NCI-H2227 (cell line): ENCODE measurements around the gene ZNF37A.
A peak's percentile ranks its signal among the peaks of the same experiment; 100 is the strongest.
"Not testable (repeated sequence)": the region's sequence is repeated elsewhere in the genome, so short reads cannot be mapped to it uniquely, and the experiment has no call there.

Source experiments
- DNase-seq: peaks from one replicate; lab custom pipeline; 2025; ENCODE audit not compliant: unreplicated experiment; lab: John Stamatoyannopoulos, UW

The ZNF37A gene

DNA sequence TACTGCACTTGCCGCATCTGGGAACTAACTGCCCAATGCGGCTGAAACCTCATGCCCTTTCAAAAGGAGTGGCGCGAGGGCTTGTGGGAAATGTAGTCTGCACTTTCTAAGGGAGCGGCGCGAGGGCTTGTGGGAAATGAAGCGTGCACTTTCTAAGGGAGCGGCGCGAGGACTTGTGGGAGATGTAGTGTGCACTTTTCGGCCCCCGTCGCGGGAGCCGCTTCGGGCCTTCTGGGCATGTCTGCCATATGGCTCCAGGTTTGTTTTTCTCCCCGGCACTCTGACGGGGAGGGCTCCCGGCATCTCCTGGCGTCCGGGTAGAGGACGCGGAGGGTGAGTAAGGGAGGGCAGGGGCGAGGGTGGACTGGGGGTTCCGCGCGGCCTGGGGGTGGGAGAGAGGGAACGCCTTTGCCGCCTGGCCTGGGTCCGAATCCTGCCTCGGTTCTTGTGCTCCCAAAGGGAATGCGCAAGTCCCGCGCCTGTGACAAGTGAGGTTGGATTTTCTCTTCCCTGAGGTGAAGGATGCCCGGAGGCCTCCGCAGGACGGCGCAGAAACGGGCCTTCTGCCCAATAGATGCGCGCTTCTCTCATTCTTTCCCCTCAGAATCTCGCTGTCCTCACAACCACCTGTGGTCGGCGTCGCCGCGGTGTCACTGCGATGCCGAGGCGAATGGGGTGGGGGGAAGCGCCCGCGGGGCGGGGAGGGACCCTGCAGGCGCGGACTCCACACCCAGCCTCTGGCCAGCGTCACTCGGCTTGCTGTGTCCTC is at the start of gene ZNF37A:
Gene ZNF37A, plus strand, starts transcription at position 180 of the 769 bp plus-strand sequence. CDS start 2,281 bp downstream, outside the sequence.
- peak; percentile 94 for DNase-seq

DNA sequence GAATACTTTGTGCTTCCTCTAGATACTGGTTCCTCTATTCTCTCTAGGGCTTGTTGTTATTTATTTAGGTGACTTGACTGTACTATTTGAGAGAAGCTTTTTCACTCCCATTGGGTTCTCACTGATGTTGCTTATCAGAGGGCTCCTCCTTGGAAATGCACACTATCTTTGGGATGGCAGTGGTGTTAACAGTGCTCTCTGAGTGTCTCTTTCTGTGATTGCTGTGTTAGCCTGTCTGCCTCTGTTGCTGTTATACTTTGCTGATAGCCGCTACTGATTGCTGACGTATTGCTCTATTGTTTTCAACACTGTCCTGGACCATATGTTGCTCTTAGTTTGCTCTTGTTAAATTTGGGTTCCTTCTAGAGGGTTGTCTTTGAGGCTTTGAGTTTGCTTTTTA is 49.0 kb upstream of the ZNF37A start:
- no peak for DNase-seq

DNA sequence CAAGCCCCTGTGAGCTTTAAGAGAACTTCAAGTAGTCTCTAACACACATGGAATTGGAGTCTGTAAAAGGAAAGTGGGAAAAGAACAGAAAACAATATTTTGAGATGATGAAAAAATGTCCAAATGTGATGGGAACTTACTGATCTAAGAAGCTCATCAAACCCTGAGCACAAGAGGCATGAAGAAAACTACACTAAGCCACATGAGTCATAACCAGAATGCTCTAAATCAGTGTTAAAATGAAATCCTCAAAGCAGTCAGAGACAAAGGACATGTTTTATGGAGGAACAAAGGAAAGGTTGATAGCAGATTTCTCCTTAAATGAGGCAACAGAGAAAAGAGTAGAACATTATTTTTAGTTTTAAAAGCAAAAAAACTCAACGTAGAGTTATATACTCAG is 46.5 kb upstream of the ZNF37A start:
- DNase-seq, result no peak

DNA sequence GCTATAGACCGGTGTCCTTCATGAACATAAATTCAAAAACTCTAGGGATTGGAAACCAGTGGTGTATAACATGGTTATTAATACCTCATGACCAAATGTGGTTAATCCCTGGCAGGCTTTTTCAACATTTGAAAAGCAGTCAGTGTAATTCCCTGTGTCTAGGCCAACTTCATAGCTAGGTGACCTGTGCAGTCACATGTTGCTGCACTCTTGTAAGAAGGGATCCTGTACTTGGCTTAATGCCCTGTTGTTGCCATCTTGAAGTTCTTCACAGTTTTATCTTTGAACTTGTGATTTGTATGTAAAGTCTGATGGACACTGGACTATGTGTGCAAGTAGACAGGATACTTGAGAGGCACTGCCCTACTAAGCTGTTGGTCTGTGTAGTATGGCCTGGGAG is 43.9 kb upstream of the ZNF37A start:
- DNase-seq, result no peak

DNA sequence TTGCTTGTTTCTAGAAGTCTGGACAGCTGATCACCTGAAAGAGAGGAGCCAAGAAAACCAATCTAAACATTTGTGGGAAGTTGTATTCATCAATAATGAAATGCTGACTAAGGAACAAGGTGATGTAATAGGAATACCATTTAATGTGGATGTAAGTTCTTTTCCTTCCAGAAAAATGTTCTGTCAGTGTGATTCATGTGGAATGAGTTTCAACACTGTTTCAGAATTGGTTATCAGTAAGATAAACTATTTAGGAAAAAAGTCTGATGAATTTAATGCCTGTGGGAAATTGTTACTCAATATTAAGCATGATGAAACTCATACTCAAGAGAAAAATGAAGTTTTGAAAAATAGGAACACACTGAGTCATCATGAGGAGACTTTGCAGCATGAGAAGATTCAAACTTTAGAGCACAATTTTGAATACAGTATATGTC is 39.8 kb upstream of the ZNF37A start:
- no peak for DNase-seq

DNA sequence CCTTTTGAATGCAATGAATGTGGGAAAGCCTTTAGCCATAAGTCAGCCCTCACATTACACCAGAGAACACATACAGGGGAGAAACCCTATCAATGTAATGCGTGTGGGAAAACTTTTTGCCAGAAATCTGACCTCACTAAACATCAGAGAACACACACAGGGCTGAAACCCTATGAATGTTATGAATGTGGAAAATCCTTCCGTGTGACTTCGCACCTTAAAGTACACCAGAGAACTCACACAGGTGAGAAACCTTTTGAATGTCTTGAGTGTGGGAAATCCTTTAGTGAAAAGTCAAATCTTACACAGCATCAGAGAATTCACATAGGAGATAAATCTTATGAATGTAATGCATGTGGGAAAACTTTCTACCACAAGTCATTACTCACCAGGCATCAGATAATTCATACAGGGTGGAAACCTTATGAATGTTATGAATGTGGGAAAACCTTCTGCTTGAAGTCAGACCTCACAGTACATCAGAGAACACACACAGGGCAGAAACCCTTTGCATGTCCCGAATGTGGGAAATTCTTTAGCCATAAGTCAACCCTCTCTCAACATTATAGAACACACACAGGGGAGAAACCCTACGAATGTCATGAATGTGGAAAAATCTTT is 38.8 kb upstream of the ZNF37A start:
- DNase-seq, result not testable (repeated sequence)

DNA sequence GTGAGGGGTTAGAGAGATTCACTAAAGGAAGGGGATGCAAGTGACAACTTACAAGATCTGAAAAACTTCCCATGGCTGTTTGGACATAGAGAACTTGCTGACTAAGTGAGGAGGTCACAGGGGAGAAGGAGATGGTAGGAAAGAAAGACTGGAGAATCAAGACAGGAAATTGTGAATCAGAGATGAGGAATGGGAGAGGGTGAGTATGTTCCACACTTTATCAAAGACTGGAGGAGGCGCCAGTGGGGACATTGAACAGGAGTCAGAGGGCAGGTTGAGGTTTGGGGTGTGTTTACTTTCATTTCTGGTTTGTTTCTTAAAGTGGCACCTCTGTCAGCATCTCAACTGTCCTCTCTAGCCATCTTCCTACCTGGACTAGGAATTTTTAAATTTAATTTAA is 24.5 kb upstream of the ZNF37A start:
- DNase-seq, result not testable (repeated sequence)

DNA sequence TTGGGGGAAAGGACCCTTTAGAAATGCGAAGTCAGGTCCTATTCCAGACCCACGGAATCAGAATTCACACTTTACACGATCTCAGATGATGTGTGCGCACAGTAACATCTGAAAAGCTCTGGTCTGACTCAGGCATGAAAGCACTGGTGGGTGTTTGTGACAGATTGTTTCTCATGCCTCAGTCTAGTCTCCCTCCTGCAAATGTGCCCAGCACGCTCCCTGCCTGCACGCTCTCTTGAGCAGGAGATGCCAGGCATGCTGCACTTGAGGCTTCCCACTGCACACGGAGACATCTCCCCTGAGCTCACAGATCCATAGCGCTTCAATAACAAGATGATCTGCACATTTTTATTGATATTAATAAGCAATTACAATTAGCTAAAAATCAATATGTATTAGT is 23.6 kb upstream of the ZNF37A start:
- DNase-seq, result no peak

DNA sequence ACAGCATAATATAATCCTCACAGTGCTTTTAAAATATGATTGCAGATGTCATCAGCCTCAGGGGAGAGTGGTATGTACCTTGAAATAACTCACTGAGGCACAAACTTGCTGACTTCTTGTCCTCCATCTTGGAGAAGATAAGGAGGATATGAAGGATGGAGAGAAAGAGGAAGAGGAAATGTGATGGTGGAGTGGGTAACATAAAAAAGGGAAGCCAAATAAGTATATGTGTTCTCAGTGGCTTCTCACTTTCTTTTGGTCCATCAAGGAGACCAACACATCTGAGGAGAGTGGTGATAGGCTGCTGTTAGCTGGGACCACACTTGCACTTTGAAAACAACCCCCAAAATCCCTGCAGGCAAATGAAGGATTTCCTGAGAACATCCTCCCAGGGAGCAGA is 21.6 kb upstream of the ZNF37A start:
- DNase-seq, result no peak

DNA sequence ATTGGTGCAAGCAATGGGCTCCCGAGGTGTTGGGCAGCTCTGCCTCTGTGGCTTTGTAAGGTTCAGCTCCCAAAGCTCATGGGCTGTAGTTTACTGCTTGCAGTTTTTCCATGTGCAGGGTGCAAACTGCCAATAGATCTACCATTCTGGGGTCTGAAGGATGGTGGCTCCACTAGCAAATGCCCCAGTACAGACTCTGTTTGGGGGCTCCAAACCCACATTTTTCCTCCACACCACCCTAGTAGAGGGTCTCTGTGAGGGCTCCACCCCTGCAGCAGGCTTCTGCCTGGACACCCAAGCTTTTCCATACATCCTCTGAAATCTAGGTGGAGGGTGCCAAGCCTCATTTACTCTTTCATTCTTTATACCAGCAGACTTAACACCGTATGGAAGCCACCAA is 17.4 kb upstream of the ZNF37A start:
- no peak for DNase-seq

DNA sequence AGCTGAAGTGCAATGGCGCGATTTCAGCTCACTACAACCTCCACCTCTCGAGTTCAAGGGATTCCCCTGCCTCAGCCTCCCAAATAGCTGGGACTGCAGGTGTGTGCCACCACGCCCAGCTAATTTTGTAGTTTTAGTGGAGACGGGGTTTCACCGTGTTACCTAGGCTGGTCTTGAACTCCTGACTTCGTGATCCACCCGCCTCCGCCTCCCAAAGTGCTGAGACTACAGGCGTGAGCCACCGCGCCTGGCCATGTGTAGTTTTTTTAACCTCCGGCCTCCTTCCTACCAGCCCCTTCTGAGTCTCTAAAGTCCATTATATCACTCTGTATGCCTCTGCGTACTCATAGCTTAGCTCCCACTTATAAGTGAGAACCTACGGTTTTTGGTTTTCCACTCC is 819 bp upstream of the ZNF37A start:
- DNase-seq, result not testable (repeated sequence)

DNA sequence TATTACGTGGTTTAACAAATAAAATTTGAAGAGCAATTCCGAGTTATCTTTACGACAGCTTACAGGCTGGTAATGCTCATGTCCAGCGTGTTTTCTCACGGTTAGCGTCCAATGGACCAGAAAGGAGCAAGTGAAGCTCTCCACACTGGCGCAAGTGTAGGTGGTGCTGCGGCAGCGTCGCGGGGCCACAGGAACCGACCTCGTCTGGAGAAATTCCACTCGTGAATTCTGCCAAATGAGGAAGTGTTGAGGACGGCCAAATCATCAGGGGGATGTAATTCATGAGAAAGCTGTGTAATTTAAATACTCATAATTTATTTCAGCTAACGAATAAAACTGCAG is 350 bp upstream of the ZNF37A start:
- DNase-seq, result no peak

DNA sequence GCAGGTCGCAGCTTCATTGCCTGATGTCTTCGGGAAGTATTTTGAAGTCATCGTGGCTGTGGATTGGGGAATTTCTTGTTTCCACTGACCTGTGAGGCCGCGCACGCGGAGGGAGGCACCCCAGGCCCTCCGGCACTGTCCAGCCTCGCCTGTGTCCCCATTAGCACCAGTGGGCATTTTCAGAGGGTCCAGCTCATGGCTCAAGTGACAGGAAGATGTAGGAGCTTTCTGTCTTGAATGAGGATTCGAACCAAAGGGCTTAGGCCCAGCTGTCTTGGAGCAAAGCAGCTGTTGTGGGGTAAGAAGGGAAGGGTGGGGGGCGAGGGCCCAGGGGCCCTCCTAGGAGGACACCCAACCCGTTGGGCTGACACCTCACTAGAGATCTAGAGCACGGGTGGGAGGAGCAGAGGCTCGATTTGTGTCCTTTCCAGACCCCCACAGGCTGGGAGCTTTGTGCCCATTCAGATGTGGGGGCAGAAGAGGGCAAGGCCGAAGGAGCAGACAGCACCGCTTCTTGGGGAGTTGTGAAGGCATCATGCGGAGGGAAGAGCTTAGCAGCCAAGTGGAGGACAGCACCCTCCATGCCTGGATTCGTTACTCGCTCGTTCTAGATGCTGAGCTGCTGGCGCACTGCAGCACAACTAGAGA is 914 bp downstream of the ZNF37A start:
- no peak for DNase-seq

DNA sequence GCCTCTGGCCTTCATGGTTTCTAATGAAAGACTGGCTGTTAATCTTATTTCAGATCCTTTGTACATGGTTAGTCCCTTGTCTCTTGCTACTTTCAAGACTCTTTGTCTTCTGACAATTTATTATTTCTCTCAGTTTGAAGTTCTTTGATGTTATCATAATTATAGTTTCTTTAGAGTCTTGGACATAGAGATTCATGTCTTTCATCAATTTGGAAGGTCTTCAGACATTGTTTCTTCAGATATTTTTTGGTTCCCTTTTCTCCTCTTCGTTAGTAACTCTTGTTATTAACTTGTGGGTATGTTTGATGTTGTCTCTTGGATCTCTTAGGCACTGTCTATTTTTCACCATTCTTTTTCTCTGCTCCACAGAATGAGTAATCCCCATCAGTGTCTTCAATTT is 8.7 kb downstream of the ZNF37A start:
- no peak for DNase-seq

DNA sequence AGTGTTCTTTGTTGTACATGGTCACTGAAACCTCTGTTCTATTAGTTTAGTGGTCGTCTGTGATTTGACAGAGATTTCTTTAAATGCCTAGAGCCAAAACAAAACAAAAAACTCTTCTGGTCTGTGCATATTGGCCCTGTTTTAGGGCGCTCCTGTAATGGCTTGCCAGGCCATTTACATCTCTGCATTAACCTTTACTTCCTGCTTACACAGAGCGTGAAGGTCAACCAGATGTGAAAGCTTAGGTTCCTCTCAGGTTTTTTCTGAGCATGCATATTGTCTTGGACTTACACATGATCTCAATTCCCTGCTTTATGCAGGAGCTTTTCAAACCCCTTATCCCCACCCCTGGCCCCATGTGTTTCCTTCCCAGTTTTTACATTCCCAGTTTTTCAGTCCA is 9.6 kb downstream of the ZNF37A start:
- no peak for DNase-seq

DNA sequence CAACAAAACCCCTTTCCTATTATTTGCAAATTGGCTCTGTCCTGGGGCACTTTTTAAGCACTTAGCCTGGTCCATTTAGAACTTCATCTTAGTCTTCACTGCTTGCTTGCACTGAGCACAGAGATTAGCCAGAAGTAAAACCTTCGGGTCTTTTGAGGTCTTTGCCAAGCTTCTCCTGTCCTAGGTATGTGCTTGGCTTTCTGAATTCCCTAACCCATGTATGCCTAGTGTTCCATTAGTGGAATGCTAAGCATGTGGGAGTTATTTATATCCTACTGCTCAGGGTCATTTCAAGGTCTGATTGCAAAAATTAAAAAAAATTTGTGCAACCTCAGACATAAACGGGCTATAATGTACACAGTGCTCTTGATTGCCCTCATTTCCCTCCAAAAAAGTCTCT is 18.0 kb downstream of the ZNF37A start:
- no peak for DNase-seq

DNA sequence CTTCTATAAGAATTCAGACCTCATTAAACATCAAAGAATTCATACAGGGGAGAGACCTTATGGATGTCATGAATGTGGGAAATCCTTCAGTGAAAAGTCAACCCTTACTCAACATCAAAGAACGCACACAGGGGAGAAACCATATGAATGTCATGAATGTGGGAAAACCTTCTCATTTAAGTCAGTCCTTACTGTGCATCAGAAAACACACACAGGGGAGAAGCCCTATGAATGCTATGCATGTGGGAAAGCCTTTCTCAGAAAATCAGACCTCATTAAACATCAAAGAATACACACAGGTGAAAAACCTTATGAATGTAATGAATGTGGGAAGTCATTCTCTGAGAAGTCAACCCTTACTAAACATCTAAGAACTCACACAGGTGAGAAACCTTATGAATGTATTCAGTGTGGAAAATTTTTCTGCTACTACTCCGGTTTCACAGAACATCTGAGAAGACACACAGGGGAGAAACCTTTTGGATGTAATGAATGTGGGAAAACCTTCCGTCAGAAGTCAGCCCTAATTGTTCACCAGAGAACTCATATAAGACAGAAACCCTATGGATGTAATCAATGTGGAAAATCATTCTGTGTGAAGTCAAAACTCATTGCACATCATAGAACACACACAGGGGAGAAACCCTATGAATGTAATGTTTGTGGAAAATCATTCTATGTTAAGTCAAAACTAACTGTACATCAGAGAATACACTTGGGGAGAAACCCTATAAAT is 24.1 kb downstream of the ZNF37A start:
- no peak for DNase-seq

DNA sequence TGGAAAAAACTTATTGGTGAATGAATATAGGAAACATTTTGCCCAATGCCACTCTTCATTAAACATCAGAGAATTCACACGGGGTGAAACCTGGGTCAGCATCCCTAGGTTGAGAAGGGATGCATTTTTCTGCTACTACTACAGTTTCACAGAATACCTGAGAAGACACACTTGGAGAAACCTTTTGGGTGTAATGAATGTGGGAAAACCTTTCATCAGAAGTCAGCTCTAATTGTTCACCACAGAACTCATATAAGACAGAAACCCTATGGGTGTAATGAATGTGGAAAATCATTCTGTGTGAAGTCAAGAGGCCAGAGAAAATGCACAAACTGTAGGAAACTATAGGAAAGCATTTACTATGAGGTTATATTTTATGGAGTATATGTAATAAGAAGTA is 24.9 kb downstream of the ZNF37A start:
- no peak for DNase-seq

DNA sequence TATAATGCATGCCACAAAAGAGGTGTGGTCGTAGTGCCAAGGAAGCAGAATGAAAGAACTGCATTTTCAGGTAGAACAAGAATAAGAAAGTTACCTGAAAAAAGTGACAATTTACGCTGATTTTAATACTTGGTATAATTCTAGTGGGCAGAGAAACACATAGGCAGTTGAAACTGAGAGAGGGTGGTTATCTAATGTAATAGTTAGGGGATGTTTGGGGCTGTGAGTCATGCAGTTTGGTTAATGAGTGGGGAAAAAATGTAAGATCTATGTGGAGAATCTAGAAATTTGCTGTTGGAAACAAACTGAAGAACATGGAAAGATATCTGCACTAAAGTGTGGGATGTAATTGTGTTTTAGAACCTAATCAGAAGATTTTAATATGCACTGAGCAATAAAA is 33.7 kb downstream of the ZNF37A start:
- DNase-seq, result no peak

DNA sequence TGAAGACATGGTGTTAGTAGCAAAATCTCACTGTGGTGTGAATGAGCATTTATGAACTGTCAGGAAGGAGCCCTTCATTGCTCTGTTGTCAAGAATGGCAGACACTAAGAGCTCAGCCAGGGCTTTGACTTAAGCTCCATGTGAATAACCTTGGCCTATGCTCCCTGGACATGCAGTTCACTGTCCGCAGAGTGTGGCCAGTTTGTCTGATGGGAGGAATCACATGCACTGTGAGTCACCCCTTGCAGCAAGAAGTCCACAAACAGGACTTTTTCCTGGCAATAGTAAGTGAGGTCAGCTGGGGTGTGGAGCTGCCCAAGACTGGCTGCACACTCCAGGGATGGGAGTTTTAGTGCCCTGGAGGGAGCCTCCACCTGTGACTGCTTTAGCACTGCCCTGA is 49.5 kb downstream of the ZNF37A start:
- DNase-seq, result no peak

DNA sequence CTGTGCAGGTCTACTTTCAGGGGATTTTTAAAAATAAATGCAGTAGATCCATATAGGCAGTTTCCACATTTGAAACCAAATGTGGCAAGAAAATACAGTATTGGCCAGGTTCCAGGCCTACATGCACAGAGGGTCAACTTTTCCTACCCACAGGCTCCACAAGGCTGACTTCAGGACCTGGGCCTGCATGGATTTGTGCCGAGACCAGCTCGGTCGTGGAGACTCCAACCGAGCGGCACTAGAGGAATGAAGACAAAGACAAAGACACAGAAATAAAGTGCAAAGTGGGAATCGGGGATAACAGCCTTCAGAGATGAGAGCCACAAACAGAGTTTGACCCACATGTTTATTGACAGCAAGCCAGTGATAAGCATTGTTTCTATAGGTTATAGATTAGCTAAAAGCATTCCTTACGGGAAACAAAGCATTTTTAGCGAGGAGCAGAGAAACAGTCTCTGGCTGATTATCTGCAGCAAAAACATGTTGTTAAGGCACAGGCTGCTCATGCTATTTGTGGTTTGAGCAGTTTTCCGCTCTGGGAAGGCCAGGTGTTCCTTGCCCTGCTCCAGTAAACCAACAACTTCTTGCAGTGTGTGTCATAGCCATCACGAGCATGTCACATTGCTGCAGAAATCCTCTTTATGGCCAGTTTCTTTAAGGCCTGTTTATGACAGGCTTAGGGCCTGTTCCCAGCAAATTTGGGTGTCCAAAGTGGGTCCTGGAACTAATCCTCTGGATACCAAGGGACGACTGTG is 52.6 kb downstream of the ZNF37A start:
- no peak for DNase-seq
